Measurements from ENCODE around the gene ODF4. TPM values are rescaled to one million over a fixed set of nuclear protein-coding genes. Genes with fewer than 3 reads are reported as not detected.

ODF4 gene, protein sequence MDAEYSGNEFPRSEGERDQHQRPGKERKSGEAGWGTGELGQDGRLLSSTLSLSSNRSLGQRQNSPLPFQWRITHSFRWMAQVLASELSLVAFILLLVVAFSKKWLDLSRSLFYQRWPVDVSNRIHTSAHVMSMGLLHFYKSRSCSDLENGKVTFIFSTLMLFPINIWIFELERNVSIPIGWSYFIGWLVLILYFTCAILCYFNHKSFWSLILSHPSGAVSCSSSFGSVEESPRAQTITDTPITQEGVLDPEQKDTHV
- not detected for polyA plus RNA-seq (2012; ENCODE audit: insufficient read length, low read depth)

DNA sequence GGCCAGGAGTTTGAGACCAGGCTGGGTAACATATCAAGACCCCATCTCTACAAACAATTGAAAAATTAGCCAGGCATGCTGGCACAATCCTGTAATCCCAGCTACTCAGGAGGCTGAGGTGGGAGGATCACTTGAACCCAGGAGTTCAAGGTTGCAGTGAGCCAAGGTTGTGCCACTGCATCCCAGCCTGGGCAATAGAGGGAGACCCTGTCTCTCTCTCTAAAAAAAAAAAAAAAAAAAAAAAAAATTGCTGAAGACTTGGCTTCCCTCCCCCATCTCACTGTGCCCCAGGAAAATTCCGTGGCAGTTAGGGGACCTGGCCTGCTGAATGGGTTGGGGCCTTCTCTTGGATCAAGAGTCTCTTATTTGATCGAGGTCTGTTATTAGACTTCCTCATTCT lies at the start of gene ODF4:
Gene ODF4, plus strand, starts transcription at position 301 of the 400 bp plus-strand sequence. CDS start 212 bp downstream, outside the sequence.
- TF ChIP-seq FOXP2 (optimal IDR thresholded peaks at IDR 0.05; ENCODE audit: borderline replicate concordance, extremely low read depth, extremely low read length, insufficient read depth) = no peak
- TF ChIP-seq POLR2AphosphoS5 (IDR thresholded peaks at IDR 0.05; ENCODE audit: low read depth, low read length) = no peak
- TF ChIP-seq, protein P1, sequence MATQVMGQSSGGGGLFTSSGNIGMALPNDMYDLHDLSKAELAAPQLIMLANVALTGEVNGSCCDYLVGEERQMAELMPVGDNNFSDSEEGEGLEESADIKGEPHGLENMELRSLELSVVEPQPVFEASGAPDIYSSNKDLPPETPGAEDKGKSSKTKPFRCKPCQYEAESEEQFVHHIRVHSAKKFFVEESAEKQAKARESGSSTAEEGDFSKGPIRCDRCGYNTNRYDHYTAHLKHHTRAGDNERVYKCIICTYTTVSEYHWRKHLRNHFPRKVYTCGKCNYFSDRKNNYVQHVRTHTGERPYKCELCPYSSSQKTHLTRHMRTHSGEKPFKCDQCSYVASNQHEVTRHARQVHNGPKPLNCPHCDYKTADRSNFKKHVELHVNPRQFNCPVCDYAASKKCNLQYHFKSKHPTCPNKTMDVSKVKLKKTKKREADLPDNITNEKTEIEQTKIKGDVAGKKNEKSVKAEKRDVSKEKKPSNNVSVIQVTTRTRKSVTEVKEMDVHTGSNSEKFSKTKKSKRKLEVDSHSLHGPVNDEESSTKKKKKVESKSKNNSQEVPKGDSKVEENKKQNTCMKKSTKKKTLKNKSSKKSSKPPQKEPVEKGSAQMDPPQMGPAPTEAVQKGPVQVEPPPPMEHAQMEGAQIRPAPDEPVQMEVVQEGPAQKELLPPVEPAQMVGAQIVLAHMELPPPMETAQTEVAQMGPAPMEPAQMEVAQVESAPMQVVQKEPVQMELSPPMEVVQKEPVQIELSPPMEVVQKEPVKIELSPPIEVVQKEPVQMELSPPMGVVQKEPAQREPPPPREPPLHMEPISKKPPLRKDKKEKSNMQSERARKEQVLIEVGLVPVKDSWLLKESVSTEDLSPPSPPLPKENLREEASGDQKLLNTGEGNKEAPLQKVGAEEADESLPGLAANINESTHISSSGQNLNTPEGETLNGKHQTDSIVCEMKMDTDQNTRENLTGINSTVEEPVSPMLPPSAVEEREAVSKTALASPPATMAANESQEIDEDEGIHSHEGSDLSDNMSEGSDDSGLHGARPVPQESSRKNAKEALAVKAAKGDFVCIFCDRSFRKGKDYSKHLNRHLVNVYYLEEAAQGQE (IDR thresholded peaks at IDR 0.05; ENCODE audit: insufficient read depth in 1 of 2, low read depth in 2 of 2, low read length in 2 of 2) = no peak
- no peak for TF ChIP-seq SIN3A (IDR thresholded peaks at IDR 0.05; ENCODE audit: borderline replicate concordance, insufficient read depth, low read length)

DNA sequence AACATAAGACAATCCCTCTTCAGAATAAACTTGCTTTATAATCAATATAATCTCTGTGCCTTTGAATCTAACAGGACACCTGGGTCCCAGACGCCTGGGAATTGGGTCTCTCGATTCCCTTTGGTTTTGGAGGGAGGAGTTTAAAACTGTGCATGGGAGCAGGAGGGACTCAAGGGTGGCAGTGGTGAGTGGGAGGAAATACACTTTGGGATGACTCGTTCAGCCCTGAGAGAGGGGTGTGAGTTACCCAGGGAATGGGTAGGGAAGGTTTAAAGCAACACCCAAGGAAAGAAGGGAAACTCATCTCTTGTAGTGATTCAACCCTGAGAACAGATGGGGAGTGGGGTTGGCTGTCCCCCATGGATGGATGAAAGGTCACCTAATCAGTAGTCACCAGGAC lies 49.6 kb upstream of the ODF4 start:
- TF ChIP-seq, protein P1 (IDR thresholded peaks at IDR 0.05; ENCODE audit: insufficient read depth in 1 of 2, low read depth in 2 of 2, low read length in 2 of 2) = no peak
- TF ChIP-seq FOXP2 (optimal IDR thresholded peaks at IDR 0.05; ENCODE audit: borderline replicate concordance, extremely low read depth, extremely low read length, insufficient read depth) (no peak), SIN3A (IDR thresholded peaks at IDR 0.05; ENCODE audit: borderline replicate concordance, insufficient read depth, low read length) (no peak), POLR2AphosphoS5 (IDR thresholded peaks at IDR 0.05; ENCODE audit: low read depth, low read length) (no peak; the same call in 1 of the 2 replicates), TAF1 (IDR thresholded peaks at IDR 0.05; ENCODE audit: borderline replicate concordance, insufficient read depth, low read length) (no peak)

DNA sequence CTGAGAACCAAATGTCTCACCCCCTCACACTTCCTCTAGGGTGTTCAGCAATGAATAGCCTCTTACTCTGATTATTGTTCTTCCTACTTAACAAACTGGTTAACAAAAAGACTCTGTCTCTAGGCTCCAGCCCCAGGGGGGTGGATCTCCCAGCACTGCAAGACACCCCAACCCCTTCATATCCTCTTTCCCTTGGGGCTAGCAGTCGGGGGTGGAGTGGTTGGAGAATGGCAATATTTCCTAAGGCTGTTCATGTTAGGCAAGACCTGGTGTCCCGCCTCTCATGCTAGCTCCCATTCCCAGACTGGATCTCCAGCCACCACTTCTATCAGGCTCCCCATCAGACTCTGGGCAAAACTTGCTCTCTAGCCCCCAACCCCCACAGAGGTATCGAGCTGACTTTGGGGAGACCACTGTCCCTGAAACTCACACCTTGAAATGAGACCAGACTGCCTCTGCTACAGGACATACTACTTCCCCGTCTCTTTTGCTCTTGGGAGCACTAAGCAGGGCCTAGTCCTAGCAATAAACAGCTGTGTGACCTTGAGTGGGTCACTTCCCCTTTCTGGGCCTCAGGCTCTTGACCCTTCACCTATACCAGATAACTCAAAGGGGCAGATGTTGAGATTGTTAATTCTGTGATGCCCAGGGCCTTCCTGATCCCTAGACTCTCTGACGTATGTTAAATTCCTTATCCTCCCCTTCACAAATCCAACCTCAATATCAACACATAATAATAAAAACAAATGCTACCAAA lies 46.8 kb upstream of the ODF4 start:
- TF ChIP-seq FOXP2 (optimal IDR thresholded peaks at IDR 0.05; ENCODE audit: borderline replicate concordance, extremely low read depth, extremely low read length, insufficient read depth) (no peak), SIN3A (IDR thresholded peaks at IDR 0.05; ENCODE audit: borderline replicate concordance, insufficient read depth, low read length) (no peak), POLR2AphosphoS5 (IDR thresholded peaks at IDR 0.05; ENCODE audit: low read depth, low read length) (no peak), TAF1 (IDR thresholded peaks at IDR 0.05; ENCODE audit: borderline replicate concordance, insufficient read depth, low read length) (no peak)
- TF ChIP-seq, protein P1 (IDR thresholded peaks at IDR 0.05; ENCODE audit: insufficient read depth in 1 of 2, low read depth in 2 of 2, low read length in 2 of 2) = no peak

DNA sequence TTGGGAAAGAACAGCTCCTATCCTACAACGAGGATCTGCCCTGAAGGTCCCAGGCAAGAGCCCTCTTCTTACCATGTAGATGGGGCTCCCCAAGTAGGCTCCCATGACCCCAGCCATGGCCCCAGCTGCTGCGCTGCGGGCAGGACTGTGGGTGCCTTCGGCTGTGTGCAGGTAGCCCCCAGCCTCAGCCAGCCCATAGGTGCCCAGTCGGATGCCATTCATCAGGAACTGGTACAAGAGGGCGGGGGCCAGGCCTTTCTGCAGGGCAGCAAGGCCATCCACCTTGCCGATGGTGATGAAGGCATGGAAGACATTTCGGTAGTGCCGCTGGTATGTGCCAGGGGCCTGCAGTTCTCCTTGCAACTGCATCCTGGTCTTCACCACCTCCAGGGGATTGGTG lies 45.3 kb upstream of the ODF4 start:
- TF ChIP-seq TAF1 (IDR thresholded peaks at IDR 0.05; ENCODE audit: borderline replicate concordance, insufficient read depth, low read length) (no peak), FOXP2 (optimal IDR thresholded peaks at IDR 0.05; ENCODE audit: borderline replicate concordance, extremely low read depth, extremely low read length, insufficient read depth) (no peak), SIN3A (IDR thresholded peaks at IDR 0.05; ENCODE audit: borderline replicate concordance, insufficient read depth, low read length) (no peak), POLR2AphosphoS5 (IDR thresholded peaks at IDR 0.05; ENCODE audit: low read depth, low read length) (no peak)
- TF ChIP-seq, protein P1 (IDR thresholded peaks at IDR 0.05; ENCODE audit: insufficient read depth in 1 of 2, low read depth in 2 of 2, low read length in 2 of 2) = no peak

Measured in PFSK-1 (cell line).